ENCODE results near the gene MYL3. TPM values are rescaled to one million over a fixed set of nuclear protein-coding genes. Genes with fewer than 3 reads are reported as not detected.

MYL3 gene
- total RNA-seq, 4 donors from 2014 or later, result 0.82 to 16.1 (median 1.4) TPM; not detected in 1

DNA sequence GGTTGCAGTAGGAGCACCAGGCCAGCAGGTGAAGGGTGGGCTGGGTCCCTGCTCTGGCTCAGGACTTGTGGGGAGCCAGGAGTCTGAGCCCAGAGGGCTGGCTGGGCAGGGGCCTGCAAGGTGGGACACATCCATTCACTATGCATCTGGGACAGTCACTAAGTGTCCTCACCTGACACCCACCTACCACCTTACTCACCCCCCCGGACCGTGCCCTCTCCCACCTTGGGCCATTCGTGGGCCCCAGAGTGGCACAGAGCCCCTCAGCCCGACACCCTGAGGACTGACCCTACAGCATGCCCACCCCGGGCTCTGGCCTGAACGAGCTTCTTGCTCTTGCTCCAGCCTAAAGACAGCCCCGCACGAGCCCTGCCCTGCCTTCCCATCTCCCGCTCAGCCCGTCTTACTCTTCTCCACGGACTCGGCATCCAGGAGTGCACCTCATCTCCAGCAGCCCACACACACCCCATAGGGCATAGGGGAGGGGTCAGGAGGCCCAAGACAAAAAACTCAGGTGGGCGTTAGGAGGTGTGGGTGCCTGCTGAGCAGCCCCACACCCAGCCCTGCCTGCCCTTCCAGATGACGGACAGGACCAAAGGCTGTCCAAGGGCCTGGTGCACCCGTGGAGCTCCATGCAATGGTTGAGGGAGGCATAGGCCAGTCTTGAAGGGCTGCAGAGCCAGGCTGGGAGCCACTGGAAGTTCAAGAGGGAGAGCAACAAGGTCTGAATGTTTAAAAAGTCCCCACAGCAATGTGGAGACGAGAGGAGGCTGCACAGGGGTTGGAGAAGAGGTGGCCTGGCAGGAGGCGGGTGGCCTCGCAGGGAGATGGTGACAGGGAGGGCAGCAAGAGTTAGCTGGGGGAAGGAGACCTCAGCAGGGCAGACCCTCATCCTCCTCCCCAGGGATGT lies 41.3 kb upstream of the MYL3 start:
- TF ChIP-seq POLR2AphosphoS5 (IDR thresholded peaks at IDR 0.05) (no peak), POLR2A (IDR thresholded peaks at IDR 0.05) (no peak), CTCF (IDR thresholded peaks at IDR 0.05) (no peak), EP300 (IDR thresholded peaks at IDR 0.05; ENCODE audit: low read depth) (no peak)
- no peaks in the 10 kb centered on the region for H3K36me3 ChIP-seq
- in situ Hi-C loops (cut with MboI; ENCODE audit: low pct_ligation_motif_present in 1 of 4, low pct_unique_long_range_greater_than_20kb in 1 of 4, low sequenced_read_pairs in 3 of 4) (loop anchor here in 1 of 4 donors (10.0 kb wide), 1 partner anchor 190 kb away; the partner anchor contains the start of gene PRSS50), intact Hi-C loops (cut with DNase I; ENCODE audit: low total_unique reads) (loop anchor here (5.0 kb wide), 1 partner anchor 37 kb away; no protein-coding TSS in a partner anchor)
- WGBS, 2 donors (ENCODE audit: low coverage in 1 of 2), result 81 to 100% methylated on average over 1 to 18 of the region's 18 CpGs
- DNase-seq, result no peak
- no peak overlapping the region for H3K4me3 ChIP-seq
- H3K9me3 ChIP-seq, result no peaks in the 10 kb centered on the region
- H3K27me3 ChIP-seq, result peaks cover under 1% of the 10 kb centered on the region
- H3K4me1 ChIP-seq, result peaks cover 3 to 6% (median 6%) of the 10 kb centered on the region in 4 donors
- no peak overlapping the region for H3K27ac ChIP-seq

DNA sequence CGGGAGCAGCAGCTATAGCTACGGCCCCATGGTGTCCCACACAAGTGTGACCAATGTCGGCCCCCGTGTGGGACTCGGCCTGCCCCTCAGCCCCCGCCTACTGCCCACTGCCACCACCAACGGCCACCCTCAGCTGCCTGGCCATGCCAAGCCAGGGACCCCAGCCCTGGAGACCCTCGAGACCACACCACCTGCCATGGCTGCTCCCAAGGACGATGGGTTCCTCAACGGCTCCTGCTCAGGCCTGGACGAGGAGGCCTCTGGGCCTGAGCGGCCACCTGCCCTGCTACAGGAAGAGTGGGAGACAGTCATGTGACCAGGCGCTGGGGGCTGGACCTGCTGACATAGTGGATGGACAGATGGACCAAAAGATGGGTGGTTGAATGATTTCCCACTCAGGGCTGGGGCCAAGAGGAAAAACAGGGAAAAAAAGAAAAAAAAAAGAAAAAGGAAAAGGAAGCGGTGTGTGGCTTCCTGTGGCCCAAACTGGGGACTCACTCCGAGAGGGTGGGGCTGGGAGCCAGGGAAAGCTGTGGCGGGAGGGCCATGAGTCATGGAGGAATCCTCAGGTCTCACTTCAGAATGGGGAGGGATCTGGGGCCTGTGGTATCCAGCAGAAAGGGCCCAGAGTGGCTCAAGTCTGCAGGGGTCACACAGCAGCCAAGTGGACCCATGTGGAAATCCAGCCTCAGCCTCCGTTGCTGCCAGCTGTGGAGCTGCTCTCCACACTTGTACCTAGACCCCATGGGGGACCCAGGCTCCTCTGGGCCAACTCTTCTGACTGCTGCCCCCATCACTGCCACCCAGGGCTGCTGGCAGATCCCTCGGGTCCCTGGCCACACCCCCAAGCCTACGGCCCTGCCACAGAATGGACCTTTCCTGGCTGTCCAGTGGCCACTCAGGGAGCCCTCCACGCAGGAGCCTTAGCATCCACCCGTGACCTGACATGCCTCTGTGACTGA lies 40.4 kb upstream of the MYL3 start:
- Histone ChIP-seq H3K4me1 (peaks cover 0 to 4% (median 3%) of the 10 kb centered on the region in 4 donors), H3K27me3 (peaks cover 10% of the 10 kb centered on the region), H3K4me3 (no peak overlapping the region), H3K9me3 (no peaks in the 10 kb centered on the region), H3K27ac (no peak overlapping the region), H3K36me3 (no peaks in the 10 kb centered on the region)
- DNase-seq, result no peak
- TF ChIP-seq POLR2AphosphoS5 (IDR thresholded peaks at IDR 0.05) (no peak), POLR2A (IDR thresholded peaks at IDR 0.05) (no peak), EP300 (IDR thresholded peaks at IDR 0.05; ENCODE audit: low read depth) (no peak), CTCF (IDR thresholded peaks at IDR 0.05) (no peak)
- WGBS, 2 donors (ENCODE audit: low coverage in 1 of 2), result 54 to 72% methylated on average over 5 to 19 of the region's 21 CpGs
- in situ Hi-C loops (cut with MboI; ENCODE audit: low pct_ligation_motif_present in 1 of 4, low pct_unique_long_range_greater_than_20kb in 1 of 4, low sequenced_read_pairs in 3 of 4), result loop anchor here in 1 of 4 donors (10.0 kb wide), 1 partner anchor 189 kb away; the partner anchor contains the start of gene PRSS50
- intact Hi-C loops (cut with DNase I; ENCODE audit: low total_unique reads), result no loop called here

DNA sequence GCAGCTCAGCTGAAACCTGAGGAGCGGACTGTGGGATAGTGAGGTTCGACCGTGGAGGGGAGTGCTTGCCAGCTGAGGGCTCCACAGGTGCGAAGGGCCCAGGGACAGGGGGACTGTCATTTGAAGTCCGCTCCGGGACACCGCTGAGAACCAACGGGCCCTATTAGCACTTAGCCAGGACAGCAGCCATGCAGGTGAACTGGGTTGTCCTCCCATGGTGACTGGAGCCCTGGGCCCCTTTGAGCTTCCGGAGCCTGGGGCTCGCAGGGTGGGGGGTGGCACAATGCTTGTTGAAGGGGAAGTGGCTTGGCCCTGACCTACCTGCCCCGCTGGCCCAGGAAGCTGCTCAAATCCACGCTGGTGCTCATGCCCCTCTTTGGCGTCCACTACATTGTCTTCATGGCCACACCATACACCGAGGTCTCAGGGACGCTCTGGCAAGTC lies 39.0 kb upstream of the MYL3 start:
- intact Hi-C loops (cut with DNase I; ENCODE audit: low total_unique reads) (no loop called here), in situ Hi-C loops (cut with MboI; ENCODE audit: low pct_ligation_motif_present in 1 of 4, low pct_unique_long_range_greater_than_20kb in 1 of 4, low sequenced_read_pairs in 3 of 4) (loop anchor here in 1 of 4 donors (10.0 kb wide), 1 partner anchor 187 kb away; the partner anchor contains the start of gene PRSS50)
- Histone ChIP-seq H3K36me3 (no peaks in the 10 kb centered on the region), H3K9me3 (no peaks in the 10 kb centered on the region), H3K27me3 (peaks cover 20% of the 10 kb centered on the region), H3K27ac (no peak overlapping the region), H3K4me3 (no peak overlapping the region), H3K4me1 (peaks cover 0 to 10% (median 8%) of the 10 kb centered on the region in 4 donors)
- TF ChIP-seq POLR2AphosphoS5 (IDR thresholded peaks at IDR 0.05), result no peak
- TF ChIP-seq EP300 (IDR thresholded peaks at IDR 0.05; ENCODE audit: low read depth), result no peak
- no peak for TF ChIP-seq POLR2A (IDR thresholded peaks at IDR 0.05)
- no peak for TF ChIP-seq CTCF (IDR thresholded peaks at IDR 0.05)
- WGBS, 2 donors (ENCODE audit: low coverage in 1 of 2), result 89 to 95% methylated on average over 4 to 13 of the region's 15 CpGs
- DNase-seq, result no peak
